Measurements from ENCODE around the gene MAGI2.

- TF ChIP-seq CTCF (IDR thresholded peaks at IDR 0.05) (no peak), POLR2A (IDR thresholded peaks at IDR 0.05) (no peak), EP300 (IDR thresholded peaks at IDR 0.05) (no peak)
These were observed 787 bp downstream of the MAGI2 start for GRCh38 chr7:79452495-79453265.

Measured in ovary (tissue), 3 donors.